Neural progenitor cell (in vitro differentiated cells): ENCODE results near the gene KCNQ1. TPM values are rescaled to one million over a fixed set of nuclear protein-coding genes. Genes with fewer than 3 reads are reported as not detected.
A peak's percentile ranks its signal among the peaks of the same experiment; 100 is the strongest.

Source experiments
- DNase-seq: peaks from one replicate; pipeline ENCODE4 v3.0.0-alpha.2; 2016; ENCODE audit warnings: low spot score
- H2AFZ ChIP-seq: fragments of 200-600 bp; sonication (generic); replicated peaks from 2 replicates; pipeline ENCODE4 v1.6.1; 2016; ENCODE audit warnings: antibody characterized with exemption
- H3F3A ChIP-seq: fragments of 200-600 bp; sonication (generic); 2 replicates; pipeline ENCODE4 v1.6.1; 2016; ENCODE audit warnings: antibody characterized with exemption, low read depth
- H3K27ac ChIP-seq: fragments of 200-600 bp; sonication (generic); 2 replicates; pipeline ENCODE4 v1.5.1; 2016; ENCODE audit warnings: mild to moderate bottlenecking
- H3K27me3 ChIP-seq: fragments of 200-600 bp; sonication (generic); 2 replicates; pipeline ENCODE4 v1.6.1; 2016; ENCODE audit warnings: mild to moderate bottlenecking, moderate library complexity
- H3K36me3 ChIP-seq: fragments of 200-600 bp; sonication (generic); 2 replicates; pipeline ENCODE4 v1.5.1; 2016
- H3K4me1 ChIP-seq: fragments of 200-600 bp; sonication (generic); 2 replicates; pipeline ENCODE4 v1.6.1; 2016; ENCODE audit warnings: mixed run types
- H3K4me2 ChIP-seq: fragments of 200-600 bp; sonication (generic); 2 replicates; pipeline ENCODE4 v1.6.1; 2016
- H3K4me3 ChIP-seq: fragments of 200-600 bp; sonication (generic); 2 replicates; pipeline ENCODE4 v1.5.1; 2016
- H3K79me2 ChIP-seq: fragments of 200-600 bp; sonication (generic); 2 replicates; pipeline ENCODE4 v1.6.1; 2016; ENCODE audit warnings: low read depth
- H3K9ac ChIP-seq: fragments of 200-600 bp; sonication (generic); 2 replicates; pipeline ENCODE4 v1.6.1; 2016
- H3K9me3 ChIP-seq: fragments of 200-600 bp; sonication (generic); 2 replicates; pipeline ENCODE4 v1.5.1; 2016; ENCODE audit warnings: low read depth
- H4K20me1 ChIP-seq: fragments of 200-600 bp; sonication (generic); 2 replicates; pipeline ENCODE4 v1.6.1; 2016; ENCODE audit warnings: low read depth
- H3K27ac Mint-ChIP-seq: 3 replicates; pipeline ENCODE4 v1.8.0; 2021; ENCODE audit warnings: mixed read lengths
- H3K27me3 Mint-ChIP-seq: 2 replicates; pipeline ENCODE4 v1.8.0; 2022; ENCODE audit warnings: low read depth, mild to moderate bottlenecking, inconsistent platforms, moderate library complexity, mixed read lengths; ENCODE audit not compliant: insufficient read depth
- H3K36me3 Mint-ChIP-seq: 3 replicates; pipeline ENCODE4 v1.8.0; 2021; ENCODE audit warnings: mixed read lengths
- H3K4me1 Mint-ChIP-seq: 3 replicates; pipeline ENCODE4 v1.8.0; 2021; ENCODE audit warnings: mixed read lengths
- H3K4me3 Mint-ChIP-seq: 3 replicates; pipeline ENCODE4 v1.8.0; 2021; ENCODE audit warnings: mild to moderate bottlenecking, moderate library complexity, mixed read lengths
- H3K9me3 Mint-ChIP-seq: 3 replicates; pipeline ENCODE4 v1.8.0; 2020; ENCODE audit warnings: mixed read lengths
- CTCF ChIP-seq: fragments of 200-600 bp; sonication (generic); IDR thresholded peaks from 2 replicates; pipeline ENCODE4 v1.5.1; 2017; ENCODE audit warnings: antibody characterized with exemption, mild to moderate bottlenecking
- EZH2 ChIP-seq: fragments of 200-600 bp; sonication (generic); IDR thresholded peaks from 2 replicates; pipeline ENCODE4 v1.6.1; 2017; ENCODE audit warnings: antibody characterized with exemption, mild to moderate bottlenecking, moderate library complexity
- EZH2phosphoT487 ChIP-seq: fragments of 200-600 bp; sonication (generic); IDR thresholded peaks from 2 replicates; pipeline ENCODE4 v1.6.1; 2017; ENCODE audit warnings: antibody characterized with exemption
- total RNA-seq: library from RNA; depleted of rRNA; stranded (reverse); fragments of >200 nt; gene quantifications from 2 replicates; pipeline ENCODE4 v1.2.3, GENCODE V29; 2015; ENCODE audit warnings: low replicate concordance

The KCNQ1 gene
- total RNA-seq, 1 donor from 2014 or later = 0.11 TPM

GRCh38 chr11:2772544-2773031 lies 327.8 kb downstream of the KCNQ1 start:
- H3K27me3 ChIP-seq = peaks cover 28% of the 10 kb centered on the region

GRCh38 chr11:2774173-2775082 lies 329.6 kb downstream of the KCNQ1 start:
- H3K79me2 ChIP-seq = no peaks in the 10 kb centered on the region
- H3K9me3 ChIP-seq = no peaks in the 10 kb centered on the region
- no peak for TF ChIP-seq EZH2phosphoT487
- no peak for TF ChIP-seq EZH2
- no peak for TF ChIP-seq CTCF
- H2AFZ ChIP-seq = no peak overlapping the region
- no peaks in the 10 kb centered on the region for H3K36me3 ChIP-seq
- H3K4me1 ChIP-seq = peaks cover 4% of the 10 kb centered on the region
- H3K27me3 Mint-ChIP-seq = peaks cover 5% of the 10 kb centered on the region
- no peaks in the 10 kb centered on the region for H3K9me3 Mint-ChIP-seq
- H3K4me3 ChIP-seq = no peak overlapping the region
- H3K36me3 Mint-ChIP-seq = no peaks in the 10 kb centered on the region
- H3K4me2 ChIP-seq = no peak overlapping the region
- no peaks in the 10 kb centered on the region for H4K20me1 ChIP-seq
- H3F3A ChIP-seq = no peaks in the 10 kb centered on the region
- H3K27ac Mint-ChIP-seq = peak overlapping the region; percentile 60
- H3K27me3 ChIP-seq = peaks cover 21% of the 10 kb centered on the region
- no peak for DNase-seq
- H3K9ac ChIP-seq = no peak overlapping the region
- H3K4me1 Mint-ChIP-seq = peaks cover 15% of the 10 kb centered on the region
- H3K27ac ChIP-seq = no peak overlapping the region
- no peak overlapping the region for H3K4me3 Mint-ChIP-seq

More at GRCh38 chr11:2772544-2773031, 327.8 kb downstream of the KCNQ1 start:
- H2AFZ ChIP-seq = no peak overlapping the region
- no peak overlapping the region for H3K4me3 ChIP-seq
- no peak overlapping the region for H3K4me3 Mint-ChIP-seq
- H3K4me2 ChIP-seq = no peak overlapping the region
- peaks cover 3% of the 10 kb centered on the region for H3K27me3 Mint-ChIP-seq
- no peak overlapping the region for H3K9ac ChIP-seq
- no peak for DNase-seq
- peaks cover 5% of the 10 kb centered on the region for H3K4me1 Mint-ChIP-seq
- H4K20me1 ChIP-seq = no peaks in the 10 kb centered on the region
- no peaks in the 10 kb centered on the region for H3F3A ChIP-seq
- no peaks in the 10 kb centered on the region for H3K9me3 ChIP-seq
- no peak overlapping the region for H3K27ac ChIP-seq
- TF ChIP-seq EZH2phosphoT487 (no peak), CTCF (no peak), EZH2 (no peak)
- H3K36me3 ChIP-seq = no peaks in the 10 kb centered on the region
- no peaks in the 10 kb centered on the region for H3K79me2 ChIP-seq
- no peaks in the 10 kb centered on the region for H3K4me1 ChIP-seq
- no peaks in the 10 kb centered on the region for H3K9me3 Mint-ChIP-seq
- H3K27ac Mint-ChIP-seq = no peak overlapping the region
- no peaks in the 10 kb centered on the region for H3K36me3 Mint-ChIP-seq

- H2AFZ ChIP-seq = no peak overlapping the region
- no peaks in the 10 kb centered on the region for H3K79me2 ChIP-seq
- no peaks in the 10 kb centered on the region for H3K36me3 ChIP-seq
- peaks cover 4% of the 10 kb centered on the region for H3K4me1 ChIP-seq
- no peaks in the 10 kb centered on the region for H3F3A ChIP-seq
- TF ChIP-seq CTCF = no peak
- TF ChIP-seq EZH2 = no peak
- TF ChIP-seq EZH2phosphoT487 = no peak
- H3K9me3 Mint-ChIP-seq = no peaks in the 10 kb centered on the region
- H3K27me3 Mint-ChIP-seq = peaks cover 5% of the 10 kb centered on the region
- no peak overlapping the region for H3K27ac Mint-ChIP-seq
- no peaks in the 10 kb centered on the region for H4K20me1 ChIP-seq
- H3K4me3 ChIP-seq = no peak overlapping the region
- H3K9me3 ChIP-seq = no peaks in the 10 kb centered on the region
- no peak overlapping the region for H3K4me3 Mint-ChIP-seq
- H3K4me2 ChIP-seq = no peak overlapping the region
- no peak overlapping the region for H3K27ac ChIP-seq
- no peak overlapping the region for H3K9ac ChIP-seq
- H3K27me3 ChIP-seq = peaks cover 21% of the 10 kb centered on the region
- DNase-seq = no peak
- no peaks in the 10 kb centered on the region for H3K36me3 Mint-ChIP-seq
- peaks cover 19% of the 10 kb centered on the region for H3K4me1 Mint-ChIP-seq
Measured at GRCh38 chr11:2775083-2775625, 330.3 kb downstream of the KCNQ1 start.
